PC-9 (cell line): ENCODE measurements around the gene AP1G2.

Source experiments
- EZH2 ChIP-seq: fragments of 200-600 bp; sonication (generic); IDR thresholded peaks from 2 replicates; pipeline ENCODE4 v1.8.0; 2017; ENCODE audit warnings: antibody characterized with exemption, low read depth
- TF ChIP-seq, protein P1 (sequence below): fragments of 200-600 bp; sonication (generic); conservative IDR thresholded peaks from 2 replicates; pipeline ENCODE4 v1.6.1; 2017; ENCODE audit warnings: mixed run types, antibody characterized with exemption, mild to moderate bottlenecking, moderate library complexity

DNA sequence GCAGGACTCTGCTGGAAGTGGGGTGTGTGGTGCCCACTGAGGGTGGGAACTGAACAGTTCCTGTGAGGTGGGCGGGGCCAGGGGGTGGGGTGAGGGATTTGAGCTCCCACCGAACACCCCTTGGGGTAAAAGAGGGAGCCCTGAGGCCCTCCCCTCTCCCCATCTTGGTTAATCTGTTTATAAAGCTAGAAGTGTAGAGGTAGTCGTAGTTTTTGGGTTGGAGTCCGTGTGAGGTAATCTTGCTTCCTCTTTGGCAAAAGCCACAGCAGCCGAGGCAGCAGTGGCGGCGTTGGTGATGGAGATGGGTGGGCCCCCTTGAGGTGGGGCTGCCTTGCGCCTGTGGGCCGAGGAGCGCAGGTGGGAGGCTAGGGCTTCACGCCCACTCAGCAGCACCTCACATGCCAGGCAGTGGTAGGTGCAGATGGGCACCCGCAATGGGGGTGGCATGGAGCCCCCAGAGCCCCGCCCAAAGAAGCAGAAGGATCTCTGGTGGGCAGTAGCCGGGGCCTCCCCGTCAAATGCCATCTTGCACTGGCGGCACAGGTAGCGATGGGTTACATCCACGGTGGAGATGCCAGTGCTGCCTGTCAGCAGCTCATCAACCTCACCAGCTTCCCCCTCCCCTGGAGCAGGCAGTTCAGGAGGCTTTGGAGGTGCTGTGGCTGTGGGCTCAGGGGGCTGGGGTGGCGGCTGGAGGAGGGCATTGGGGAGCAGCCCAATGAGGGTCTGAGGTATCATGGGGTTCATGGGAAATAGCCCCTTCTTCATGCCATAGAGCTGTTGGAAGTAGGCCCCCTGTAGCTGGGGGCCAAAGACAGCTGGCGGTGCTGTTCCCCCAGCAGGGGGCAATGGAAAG, 45.6 kb downstream of the AP1G2 start:
- TF ChIP-seq EZH2 = no peak
- TF ChIP-seq, protein P1, sequence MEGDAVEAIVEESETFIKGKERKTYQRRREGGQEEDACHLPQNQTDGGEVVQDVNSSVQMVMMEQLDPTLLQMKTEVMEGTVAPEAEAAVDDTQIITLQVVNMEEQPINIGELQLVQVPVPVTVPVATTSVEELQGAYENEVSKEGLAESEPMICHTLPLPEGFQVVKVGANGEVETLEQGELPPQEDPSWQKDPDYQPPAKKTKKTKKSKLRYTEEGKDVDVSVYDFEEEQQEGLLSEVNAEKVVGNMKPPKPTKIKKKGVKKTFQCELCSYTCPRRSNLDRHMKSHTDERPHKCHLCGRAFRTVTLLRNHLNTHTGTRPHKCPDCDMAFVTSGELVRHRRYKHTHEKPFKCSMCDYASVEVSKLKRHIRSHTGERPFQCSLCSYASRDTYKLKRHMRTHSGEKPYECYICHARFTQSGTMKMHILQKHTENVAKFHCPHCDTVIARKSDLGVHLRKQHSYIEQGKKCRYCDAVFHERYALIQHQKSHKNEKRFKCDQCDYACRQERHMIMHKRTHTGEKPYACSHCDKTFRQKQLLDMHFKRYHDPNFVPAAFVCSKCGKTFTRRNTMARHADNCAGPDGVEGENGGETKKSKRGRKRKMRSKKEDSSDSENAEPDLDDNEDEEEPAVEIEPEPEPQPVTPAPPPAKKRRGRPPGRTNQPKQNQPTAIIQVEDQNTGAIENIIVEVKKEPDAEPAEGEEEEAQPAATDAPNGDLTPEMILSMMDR = no peak
